GM12891 (cell line): Measurements from ENCODE around the gene SLC25A40.
"Not testable (repeated sequence)": the region's sequence is repeated elsewhere in the genome, so short reads cannot be mapped to it uniquely, and the experiment has no call there.

Experiments used
- PAX5 ChIP-seq: IDR thresholded peaks from 2 replicates; pipeline ENCODE4 v1.6.1; 2011; ENCODE audit warnings: low read length, moderate library complexity, mild to moderate bottlenecking; ENCODE audit not compliant: insufficient read depth, severe bottlenecking
- POLR2A ChIP-seq: IDR thresholded peaks from 2 replicates; pipeline ENCODE4 v1.6.1; 2011; ENCODE audit warnings: low read depth, low read length, control low read depth
- POLR2AphosphoS5 ChIP-seq: IDR thresholded peaks from 2 replicates; pipeline ENCODE4 v1.6.1; 2011; ENCODE audit warnings: low read depth, low read length, control low read depth
- TAF1 ChIP-seq: IDR thresholded peaks from 2 replicates; pipeline ENCODE4 v1.6.1; 2011; ENCODE audit warnings: low read depth, low read length, control low read depth

DNA sequence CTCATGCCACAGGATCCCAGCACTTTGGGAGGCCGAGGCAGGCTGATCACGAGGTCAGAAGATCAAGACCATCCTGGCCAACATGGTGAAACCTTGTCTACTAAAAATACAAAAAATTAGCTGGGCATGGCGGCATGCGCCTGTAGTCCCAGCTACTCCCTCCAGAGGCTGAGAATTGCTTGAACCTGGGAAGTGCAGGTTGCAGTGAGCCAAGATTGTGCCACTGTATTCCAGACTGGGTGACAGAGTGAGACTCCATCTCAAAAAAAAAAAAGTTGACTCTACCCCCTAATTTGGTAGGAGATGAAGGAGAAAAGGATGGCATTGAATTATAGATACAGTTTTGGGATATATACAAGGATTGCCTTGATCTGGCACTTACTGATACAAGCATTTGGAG, 32.7 kb upstream of the SLC25A40 start:
- not testable (repeated sequence) for TF ChIP-seq POLR2A, TAF1, POLR2AphosphoS5, PAX5
